ENCODE measurements around the gene PTPN13. TPM values are rescaled to one million over a fixed set of nuclear protein-coding genes. Genes with fewer than 3 reads are reported as not detected.

PTPN13 gene
- total RNA-seq, 3 donors from 2014 or later = 36.3 to 49.6 (median 41.3) TPM

GRCh38 chr4:86759298-86759697, 165.2 kb downstream of the PTPN13 start:
- intact Hi-C loops (cut with DNase I; ENCODE audit: low total_unique reads) = no loop called here
- Histone ChIP-seq H3K27me3 (no peaks in the 10 kb centered on the region), H3K27ac (no peak overlapping the region), H3K9me3 (no peaks in the 10 kb centered on the region), H3K4me1 (no peaks in the 10 kb centered on the region), H3K36me3 (no peaks in the 10 kb centered on the region), H3K4me3 (no peak overlapping the region)
- TF ChIP-seq POLR2AphosphoS5 (IDR thresholded peaks at IDR 0.05) = no peak
- no peak for TF ChIP-seq POLR2A (IDR thresholded peaks at IDR 0.05)
- no peak for TF ChIP-seq CTCF (IDR thresholded peaks at IDR 0.05)
- DNase-seq (ENCODE audit: low spot score in 2 of 2) = no peak

DNA sequence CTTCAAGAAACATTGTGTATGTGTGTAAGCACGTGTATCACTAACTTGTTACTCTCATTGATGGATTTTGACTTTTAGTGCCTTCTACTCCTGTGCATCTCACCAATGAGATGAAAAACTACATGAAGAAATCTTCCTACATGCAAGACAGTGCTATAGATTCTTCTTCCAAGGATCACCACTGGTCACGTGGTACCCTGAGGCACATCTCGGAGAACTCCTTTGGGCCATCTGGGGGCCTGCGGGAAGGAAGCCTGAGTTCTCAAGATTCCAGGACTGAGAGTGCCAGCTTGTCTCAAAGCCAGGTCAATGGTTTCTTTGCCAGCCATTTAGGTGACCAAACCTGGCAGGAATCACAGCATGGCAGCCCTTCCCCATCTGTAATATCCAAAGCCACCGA, 168.5 kb downstream of the PTPN13 start:
- no peak for DNase-seq (ENCODE audit: low spot score in 2 of 2)
- no peak overlapping the region for H3K27ac ChIP-seq
- H3K27me3 ChIP-seq = no peaks in the 10 kb centered on the region
- H3K9me3 ChIP-seq = no peaks in the 10 kb centered on the region
- intact Hi-C loops (cut with DNase I; ENCODE audit: low total_unique reads) = no loop called here
- H3K4me1 ChIP-seq = no peaks in the 10 kb centered on the region
- no peaks in the 10 kb centered on the region for H3K36me3 ChIP-seq
- H3K4me3 ChIP-seq = no peak overlapping the region
- TF ChIP-seq POLR2AphosphoS5 (IDR thresholded peaks at IDR 0.05) (no peak), POLR2A (IDR thresholded peaks at IDR 0.05) (no peak), CTCF (IDR thresholded peaks at IDR 0.05) (no peak)

DNA sequence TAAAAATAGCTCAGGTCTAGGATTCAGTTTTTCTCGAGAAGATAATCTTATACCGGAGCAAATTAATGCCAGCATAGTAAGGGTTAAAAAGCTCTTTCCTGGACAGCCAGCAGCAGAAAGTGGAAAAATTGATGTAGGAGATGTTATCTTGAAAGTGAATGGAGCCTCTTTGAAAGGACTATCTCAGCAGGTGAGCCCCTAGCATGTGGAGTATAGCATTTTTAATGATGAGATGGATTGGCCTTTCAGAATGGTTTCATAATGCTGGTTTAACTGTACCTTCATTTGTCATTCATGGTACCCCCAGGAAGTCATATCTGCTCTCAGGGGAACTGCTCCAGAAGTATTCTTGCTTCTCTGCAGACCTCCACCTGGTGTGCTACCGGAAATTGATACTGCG, 175.7 kb downstream of the PTPN13 start:
- H3K36me3 ChIP-seq = no peaks in the 10 kb centered on the region
- intact Hi-C loops (cut with DNase I; ENCODE audit: low total_unique reads) = no loop called here

GRCh38 chr4:86771141-86771540, 177.0 kb downstream of the PTPN13 start:
- Histone ChIP-seq H3K4me1 (no peaks in the 10 kb centered on the region), H3K27me3 (no peaks in the 10 kb centered on the region), H3K9me3 (no peaks in the 10 kb centered on the region), H3K27ac (no peak overlapping the region), H3K36me3 (no peaks in the 10 kb centered on the region), H3K4me3 (no peak overlapping the region)
- intact Hi-C loops (cut with DNase I; ENCODE audit: low total_unique reads) = no loop called here
- TF ChIP-seq CTCF (IDR thresholded peaks at IDR 0.05) (no peak), POLR2AphosphoS5 (IDR thresholded peaks at IDR 0.05) (no peak), POLR2A (IDR thresholded peaks at IDR 0.05) (no peak)
- DNase-seq (ENCODE audit: low spot score in 2 of 2) = no peak

More for the DNA sequence above, 175.7 kb downstream of the PTPN13 start:
- no peak for TF ChIP-seq CTCF (IDR thresholded peaks at IDR 0.05)
- no peak for TF ChIP-seq POLR2A (IDR thresholded peaks at IDR 0.05)
- no peak for TF ChIP-seq POLR2AphosphoS5 (IDR thresholded peaks at IDR 0.05)
- H3K4me3 ChIP-seq = no peak overlapping the region
- DNase-seq (ENCODE audit: low spot score in 2 of 2) = no peak
- no peaks in the 10 kb centered on the region for H3K4me1 ChIP-seq
- no peaks in the 10 kb centered on the region for H3K9me3 ChIP-seq
- no peak overlapping the region for H3K27ac ChIP-seq
- H3K27me3 ChIP-seq = no peaks in the 10 kb centered on the region

- DNase-seq (ENCODE audit: low spot score in 2 of 2) = no peak
- intact Hi-C loops (cut with DNase I; ENCODE audit: low total_unique reads) = no loop called here
- Histone ChIP-seq H3K9me3 (no peaks in the 10 kb centered on the region), H3K27me3 (no peaks in the 10 kb centered on the region), H3K36me3 (no peaks in the 10 kb centered on the region), H3K4me3 (no peak overlapping the region), H3K27ac (no peak overlapping the region), H3K4me1 (no peaks in the 10 kb centered on the region)
- no peak for TF ChIP-seq POLR2A (IDR thresholded peaks at IDR 0.05)
- no peak for TF ChIP-seq CTCF (IDR thresholded peaks at IDR 0.05)
- no peak for TF ChIP-seq POLR2AphosphoS5 (IDR thresholded peaks at IDR 0.05)
Measured at GRCh38 chr4:86775061-86775460, 180.9 kb downstream of the PTPN13 start.

Data from breast epithelium (tissue), 4 donors.